GM19238 (cell line): ENCODE data around the gene KSR1.
"Not testable (repeated sequence)": the region's sequence is repeated elsewhere in the genome, so short reads cannot be mapped to it uniquely, and the experiment has no call there.

Experiments
- DNase-seq: peaks from one replicate; pipeline ENCODE4 v3.0.0; 2011; ENCODE audit warnings: low spot score; ENCODE audit not compliant: insufficient read length

Gene KSR1

DNA sequence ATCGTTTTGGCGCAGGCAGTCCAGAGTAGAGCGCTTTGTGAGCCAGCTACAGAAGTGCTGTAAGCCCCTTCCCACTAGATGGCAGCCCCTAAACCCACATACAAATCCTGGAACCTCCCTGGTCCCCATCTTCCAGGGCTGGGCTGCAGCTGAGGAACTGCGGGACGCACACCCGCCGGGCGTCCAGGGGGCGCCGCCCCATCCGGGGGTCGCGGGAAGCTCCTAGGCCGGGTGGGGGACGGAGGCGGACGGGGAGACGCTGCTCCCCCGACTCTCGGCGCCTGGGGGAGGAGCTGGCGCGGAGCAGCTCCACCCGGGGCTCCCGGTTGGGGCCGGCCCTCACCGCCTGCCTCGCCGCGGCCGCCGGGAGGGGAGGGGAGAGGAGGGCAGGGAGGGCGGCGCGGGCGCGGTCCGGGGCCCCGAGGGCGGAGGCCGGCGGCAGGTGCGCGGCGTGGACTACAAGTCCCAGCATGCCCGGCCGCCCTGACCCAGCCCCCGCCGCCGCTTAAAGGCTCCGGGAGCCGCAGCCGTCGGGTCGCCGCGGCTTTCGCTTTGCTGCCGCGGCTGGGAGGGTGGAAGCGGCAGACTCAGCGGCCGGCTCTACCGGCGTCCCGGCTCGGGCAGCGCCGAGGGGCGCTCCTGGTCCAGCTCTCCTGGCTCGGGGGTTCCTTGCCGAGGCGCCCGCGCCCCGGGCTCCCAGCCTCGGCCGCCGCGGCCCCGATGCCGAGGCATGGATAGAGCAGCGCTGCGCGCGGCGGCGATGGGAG lies at the start of gene KSR1:
Gene KSR1 (plus strand): TSS at position 535 of the 767 bp plus-strand sequence. CDS start 196 bp downstream, at position 731.
- peak; percentile 93 for DNase-seq

GRCh38 chr17:27407916-27408864 lies 48.1 kb upstream of the KSR1 start:
- DNase-seq: no peak

DNA sequence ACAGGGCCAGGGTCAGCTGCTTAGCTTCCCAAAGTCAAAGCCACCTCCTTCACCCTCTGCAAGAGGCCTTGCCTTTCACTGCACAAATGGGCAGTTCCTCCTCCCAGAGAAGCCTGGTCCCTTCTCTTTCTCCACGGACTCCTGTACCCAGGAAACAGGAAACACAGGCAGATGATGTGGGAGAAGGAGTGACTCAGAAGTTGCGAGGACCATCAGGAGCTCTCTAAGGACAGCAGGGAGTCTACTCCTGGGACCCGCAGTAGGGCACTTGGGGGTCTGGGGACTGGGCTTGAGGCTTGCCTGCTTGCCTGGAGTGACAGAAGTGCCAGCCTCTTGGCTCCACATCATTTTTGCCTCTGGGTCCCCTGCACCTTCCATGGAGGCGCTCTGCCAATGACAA lies 47.4 kb upstream of the KSR1 start:
- DNase-seq: no peak

- not testable (repeated sequence) for DNase-seq
These were observed 44.1 kb upstream of the KSR1 start for GRCh38 chr17:27412158-27412557.

DNA sequence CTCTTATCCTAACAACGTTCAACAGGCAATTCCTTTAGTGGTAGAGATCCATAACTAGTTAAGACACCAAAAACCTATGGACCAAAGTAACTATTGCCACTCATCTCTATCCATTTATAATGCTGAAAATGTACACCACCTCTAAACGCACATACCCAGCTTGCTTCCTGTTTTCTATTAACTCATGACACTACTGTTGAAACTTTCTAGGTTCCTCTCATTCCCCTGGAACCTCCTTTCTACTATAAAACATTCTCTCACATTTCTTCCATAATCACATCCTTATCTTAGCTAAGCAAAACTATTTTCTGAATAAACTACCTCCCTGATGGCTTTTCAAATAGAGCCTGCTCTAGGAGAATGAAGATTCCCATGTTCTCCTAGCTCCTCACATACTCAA lies 42.9 kb upstream of the KSR1 start:
- no peak for DNase-seq

GRCh38 chr17:27413792-27414191 lies 42.5 kb upstream of the KSR1 start:
- no peak for DNase-seq

DNA sequence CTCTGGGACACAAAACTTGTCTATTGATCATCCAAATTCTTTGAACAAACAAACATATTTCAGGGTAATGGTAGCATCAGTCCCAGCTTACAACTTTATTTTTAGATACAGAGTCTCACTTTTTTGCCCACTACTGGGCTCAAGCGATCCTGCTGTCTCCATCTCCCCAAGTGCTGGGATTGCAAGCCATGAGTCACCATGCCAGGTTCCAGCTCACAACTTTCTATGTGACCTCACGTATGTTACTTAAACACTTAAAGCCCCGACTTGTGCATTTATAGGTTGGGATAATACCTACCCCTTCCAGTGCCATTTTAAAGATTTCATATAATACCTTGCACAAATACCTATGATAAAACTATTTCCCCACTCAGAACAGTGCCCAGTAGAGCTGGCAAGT lies 42.0 kb upstream of the KSR1 start:
- no peak for DNase-seq

DNA sequence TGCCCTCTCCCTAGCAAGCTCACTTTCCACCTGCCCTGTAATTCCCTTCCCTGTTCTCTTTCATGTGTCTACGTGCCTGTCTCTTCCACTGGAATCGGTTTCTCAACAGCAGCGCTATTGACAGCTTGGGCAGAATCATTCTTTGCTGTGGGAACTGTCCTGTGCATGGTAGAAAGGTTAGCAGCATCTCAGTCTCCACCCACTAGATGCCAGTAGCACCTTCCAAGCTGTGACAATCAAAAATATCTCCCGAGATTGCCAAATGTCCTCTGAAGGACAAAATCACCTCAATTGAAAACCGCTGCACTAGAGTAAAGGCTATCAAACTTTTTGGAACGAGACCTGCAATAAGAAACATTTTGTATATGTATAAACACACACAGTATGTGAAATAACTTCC lies 41.6 kb upstream of the KSR1 start:
- no peak for DNase-seq

GRCh38 chr17:27415120-27415795 lies 41.0 kb upstream of the KSR1 start:
- no peak for DNase-seq

DNA sequence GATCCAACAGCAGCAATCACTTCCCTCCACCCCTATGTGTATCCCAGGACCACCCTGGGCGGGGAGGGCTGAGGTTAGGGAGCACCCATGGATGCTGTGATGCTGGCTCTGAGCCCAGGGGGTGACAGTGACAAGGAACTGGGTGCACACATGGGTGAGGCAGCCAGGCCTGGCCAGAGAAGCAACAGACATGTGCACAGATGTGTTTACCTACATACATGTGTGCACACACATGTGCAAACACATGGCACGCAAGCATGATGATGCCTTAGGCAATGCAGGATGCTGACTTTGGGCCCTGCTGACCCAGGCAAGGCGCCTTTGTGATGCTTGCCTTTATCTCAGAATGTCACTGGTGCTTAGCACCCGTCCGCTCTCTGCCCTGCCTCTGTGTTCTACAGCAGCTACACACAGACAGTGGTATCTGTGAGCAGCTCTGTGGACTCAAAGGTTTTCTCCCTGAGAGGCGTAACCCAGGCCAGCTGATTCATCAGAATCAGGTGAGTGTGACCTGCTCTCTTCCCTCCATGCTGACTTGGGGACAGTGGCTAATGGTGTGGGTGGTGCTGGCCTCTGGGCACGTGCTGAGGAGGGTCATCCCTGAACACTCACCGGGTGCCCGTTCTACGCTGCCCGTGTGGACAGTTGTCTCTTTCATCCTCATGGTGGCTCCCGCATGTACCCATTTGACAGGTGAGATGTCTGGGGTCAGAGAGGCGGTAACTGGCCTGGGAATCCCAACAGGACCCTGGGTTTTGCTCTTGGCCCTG lies 38.5 kb upstream of the KSR1 start:
- no peak for DNase-seq

DNA sequence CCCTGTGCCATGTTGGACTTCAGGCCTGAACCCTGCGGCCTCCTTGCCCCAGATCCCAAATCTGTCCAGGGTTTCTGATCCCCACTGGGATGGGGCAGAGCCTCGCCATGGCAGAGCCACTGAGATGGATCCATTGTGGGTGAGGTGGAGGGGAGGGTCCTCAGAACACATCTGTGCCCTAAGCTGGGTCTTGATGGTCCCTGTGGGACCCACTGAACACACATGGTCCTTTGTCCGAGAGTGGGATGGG lies 38.0 kb upstream of the KSR1 start:
- no peak for DNase-seq

- no peak for DNase-seq
These were observed 37.1 kb upstream of the KSR1 start for GRCh38 chr17:27419156-27419555.

DNA sequence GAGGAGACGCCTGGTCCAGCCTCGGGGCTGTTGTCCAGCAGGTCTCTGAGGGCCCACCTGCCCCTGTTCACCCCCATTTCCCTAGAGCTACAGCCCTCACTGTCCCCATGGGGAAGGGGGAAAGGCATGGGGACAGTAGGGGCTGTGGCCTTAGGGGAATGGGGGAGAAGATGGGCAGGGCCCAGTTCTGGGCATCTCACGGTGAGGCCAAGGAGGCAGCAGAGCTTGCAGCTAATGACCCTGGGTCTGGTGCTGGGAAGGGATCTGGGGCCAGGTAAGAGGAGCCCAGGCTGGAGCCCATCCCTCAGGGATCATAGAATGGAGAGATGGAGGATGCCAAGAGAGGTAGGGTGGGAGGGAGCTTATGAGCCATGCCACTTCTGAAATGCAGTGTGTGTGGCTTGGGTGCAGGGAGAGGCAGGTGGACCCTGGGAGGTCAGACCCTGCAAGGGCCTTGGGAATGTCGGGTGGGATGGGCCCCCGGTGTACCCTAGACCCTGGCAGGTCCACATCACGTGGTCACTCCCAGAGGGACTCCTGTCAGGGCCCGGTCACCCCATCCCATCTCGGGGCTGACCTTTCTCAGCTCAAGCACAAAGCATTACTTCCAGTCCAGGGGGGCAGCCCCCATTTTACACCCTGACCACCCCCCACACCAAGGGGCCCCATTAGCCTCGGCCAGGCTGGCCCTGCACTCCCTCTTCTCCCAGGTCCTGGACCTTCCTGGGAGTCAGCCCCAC lies 35.9 kb upstream of the KSR1 start:
- DNase-seq: no peak

- no peak for DNase-seq
These were observed 35.1 kb upstream of the KSR1 start for GRCh38 chr17:27421111-27421510.

GRCh38 chr17:27421626-27422025 lies 34.6 kb upstream of the KSR1 start:
- not testable (repeated sequence) for DNase-seq

DNA sequence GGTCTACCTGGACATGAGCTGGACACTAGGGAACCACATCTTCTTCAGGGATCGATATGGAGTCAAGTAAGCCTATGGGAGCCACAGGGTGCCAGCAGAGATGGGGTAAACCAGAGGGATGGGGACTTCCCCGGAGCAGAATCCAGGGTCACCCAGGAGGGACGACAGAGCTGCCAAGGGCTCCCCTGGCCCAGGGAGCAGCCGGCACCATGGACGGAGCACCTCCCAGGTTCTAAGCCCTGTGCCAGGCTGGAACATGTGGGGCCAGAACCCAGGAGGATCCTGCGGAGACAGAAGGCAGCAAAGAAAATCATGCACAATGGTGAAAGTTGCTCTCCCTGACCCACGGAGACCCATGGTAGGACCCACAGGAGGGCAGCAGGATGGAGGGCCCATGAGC lies 33.6 kb upstream of the KSR1 start:
- no peak for DNase-seq

GRCh38 chr17:27423651-27424050 lies 32.6 kb upstream of the KSR1 start:
- DNase-seq: no peak

- DNase-seq: no peak
These were observed 31.7 kb upstream of the KSR1 start for GRCh38 chr17:27424516-27424915.

- no peak for DNase-seq
These were observed 31.3 kb upstream of the KSR1 start for GRCh38 chr17:27424941-27425340.

DNA sequence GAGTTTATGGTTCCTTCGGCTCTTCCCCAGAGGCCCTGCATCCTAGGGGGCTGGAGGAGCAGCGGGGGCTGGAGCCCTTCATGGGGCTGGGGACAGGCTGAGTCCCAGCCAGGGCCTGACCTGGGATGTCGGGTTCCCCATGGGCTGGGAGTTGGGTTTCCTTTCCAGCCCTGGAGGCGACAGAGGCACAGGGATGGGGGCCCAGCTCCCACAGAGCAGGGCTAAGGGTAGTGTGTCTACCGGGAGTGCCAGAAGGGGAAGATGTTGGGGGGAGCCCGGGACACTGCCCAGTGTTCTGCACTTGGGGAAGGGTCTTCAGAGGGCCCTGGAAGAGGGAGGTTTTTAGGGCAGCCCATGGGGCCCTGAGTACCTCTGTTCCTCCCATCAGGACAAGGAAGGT lies 30.7 kb upstream of the KSR1 start:
- DNase-seq: not testable (repeated sequence)

DNA sequence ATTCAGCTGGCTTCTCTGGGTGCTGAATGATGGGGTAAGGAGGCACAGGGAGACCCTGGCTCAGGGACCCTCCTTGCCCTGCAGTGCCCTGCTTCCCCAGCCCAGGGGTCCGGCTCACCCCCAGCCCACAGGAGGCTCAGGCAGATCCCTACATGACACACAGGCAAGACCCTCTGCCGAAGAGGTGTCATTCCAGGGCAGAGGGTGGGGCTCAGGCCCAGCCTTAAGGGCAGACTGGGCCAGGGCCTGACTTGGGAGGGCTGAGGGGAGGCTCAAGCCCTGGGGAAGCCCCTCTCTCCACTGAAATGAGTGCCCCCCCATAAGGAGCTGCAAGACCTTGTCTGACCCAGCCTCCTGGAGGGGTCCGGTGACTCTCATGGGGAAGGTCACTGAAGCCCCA lies 30.3 kb upstream of the KSR1 start:
- DNase-seq: no peak
